Stimulated activated CD4-positive, alpha-beta T cell treated with anti-CD3 and anti-CD28 coated beads, Interleukin-4, amount 100 ng/mL, for 1 hour (primary cell): ENCODE measurements around the gene EIF1.

Experiments used
- DNase-seq: peaks from one replicate; pipeline ENCODE4 v3.0.0-alpha.2; 2020

Gene EIF1

GRCh38 chr17:41705271-41705991, 16.7 kb downstream of the EIF1 start:
- no peak for DNase-seq

GRCh38 chr17:41707803-41708669, 19.4 kb downstream of the EIF1 start:
- no peak for DNase-seq

GRCh38 chr17:41710472-41711090, 21.9 kb downstream of the EIF1 start:
- no peak for DNase-seq

- DNase-seq = no peak
Measured at GRCh38 chr17:41711669-41712400, 23.1 kb downstream of the EIF1 start, which contains the start of gene GAST. TSS of gene GAST (plus strand) at chr17:41712331. CDS start at chr17:41715437, 3,106 bp downstream.

GRCh38 chr17:41717408-41718286, 29.0 kb downstream of the EIF1 start:
- DNase-seq = no peak

- no peak for DNase-seq
Measured at GRCh38 chr17:41718287-41718645, 29.6 kb downstream of the EIF1 start.

- no peak for DNase-seq
Measured at GRCh38 chr17:41722231-41722630, 33.5 kb downstream of the EIF1 start.

GRCh38 chr17:41723801-41724475, 35.3 kb downstream of the EIF1 start:
- DNase-seq = no peak

GRCh38 chr17:41724476-41725050, 35.9 kb downstream of the EIF1 start:
- DNase-seq = no peak

GRCh38 chr17:41725134-41725533, 36.4 kb downstream of the EIF1 start:
- no peak for DNase-seq

GRCh38 chr17:41728056-41728455, 39.4 kb downstream of the EIF1 start:
- DNase-seq = no peak

GRCh38 chr17:41730479-41730878, 41.8 kb downstream of the EIF1 start:
- no peak for DNase-seq

- no peak for DNase-seq
Measured at GRCh38 chr17:41731836-41732235, 43.2 kb downstream of the EIF1 start.

- DNase-seq = no peak
Measured at GRCh38 chr17:41733348-41734138, 44.9 kb downstream of the EIF1 start.

GRCh38 chr17:41734139-41734948, 45.7 kb downstream of the EIF1 start, which contains the start of gene HAP1:
TSS of gene HAP1 (minus strand) at chr17:41734643. CDS start at chr17:41734634, 9 bp downstream.
- DNase-seq = peak; percentile 26

GRCh38 chr17:41734949-41735313, 46.2 kb downstream of the EIF1 start:
- DNase-seq = no peak

GRCh38 chr17:41735744-41736143, 47.1 kb downstream of the EIF1 start:
- DNase-seq = no peak

- no peak for DNase-seq
Measured at GRCh38 chr17:41736983-41737679, 48.4 kb downstream of the EIF1 start.

GRCh38 chr17:41737680-41738023, 49.0 kb downstream of the EIF1 start:
- no peak for DNase-seq
